H9 (cell line): Measurements from ENCODE around the gene PCDHB8. TPM values are rescaled to one million over a fixed set of nuclear protein-coding genes. Genes with fewer than 3 reads are reported as not detected.
"Not testable (repeated sequence)": the region's sequence is repeated elsewhere in the genome, so short reads cannot be mapped to it uniquely, and the experiment has no call there.

Source experiments
- DNase-seq: peaks from one replicate; pipeline ENCODE4 v3.0.0-alpha.2; 2017
- H2AFZ ChIP-seq: one replicate; pipeline ENCODE4 v1.6.1; 2013; ENCODE audit warnings: mild to moderate bottlenecking, low read length, control low read depth, moderate library complexity
- H2AK5ac ChIP-seq: 2 replicates; pipeline ENCODE4 v1.6.1; 2013; ENCODE audit warnings: low read length, control low read depth, mixed read lengths; ENCODE audit not compliant: insufficient read length
- H2BK120ac ChIP-seq: one replicate; pipeline ENCODE4 v1.6.1; 2013; ENCODE audit warnings: low read depth, mild to moderate bottlenecking, low read length, control low read depth, inconsistent platforms; ENCODE audit not compliant: poor library complexity, severe bottlenecking
- H2BK12ac ChIP-seq: 2 replicates; pipeline ENCODE4 v1.6.1; 2013; ENCODE audit warnings: low read length, control low read depth, mixed read lengths, low read depth; ENCODE audit not compliant: insufficient read length
- H2BK15ac ChIP-seq: 2 replicates; pipeline ENCODE4 v1.6.1; 2013; ENCODE audit warnings: low read depth, low read length, control low read depth
- H2BK20ac ChIP-seq: one replicate; pipeline ENCODE4 v1.6.1; 2013; ENCODE audit warnings: low read depth, mild to moderate bottlenecking, low read length, control low read depth, inconsistent platforms; ENCODE audit not compliant: poor library complexity, severe bottlenecking
- H2BK5ac ChIP-seq: 2 replicates; pipeline ENCODE4 v1.6.1; 2013; ENCODE audit warnings: low read length, control low read depth, mixed read lengths; ENCODE audit not compliant: insufficient read length
- H3K14ac ChIP-seq: 2 replicates; pipeline ENCODE4 v1.6.1; 2013; ENCODE audit warnings: low read length, control low read depth; ENCODE audit not compliant: insufficient read depth
- H3K18ac ChIP-seq: 2 replicates; pipeline ENCODE4 v1.6.1; 2013; ENCODE audit warnings: low read depth, mild to moderate bottlenecking, mixed read lengths, low read length, control low read depth; ENCODE audit not compliant: insufficient read length
- H3K23ac ChIP-seq: 2 replicates; pipeline ENCODE4 v1.6.1; 2013; ENCODE audit warnings: low read length, control low read depth, mixed read lengths, low read depth; ENCODE audit not compliant: insufficient read length
- H3K23me2 ChIP-seq: 2 replicates; pipeline ENCODE4 v1.6.1; 2013; ENCODE audit warnings: low read depth, mild to moderate bottlenecking, mixed read lengths, low read length, control low read depth; ENCODE audit not compliant: insufficient read length, poor library complexity, severe bottlenecking
- H3K27ac ChIP-seq: 2 replicates; pipeline ENCODE4 v1.5.1; 2013; ENCODE audit warnings: low read length, control low read depth, mixed read lengths, low read depth; ENCODE audit not compliant: insufficient read length
- H3K27me3 ChIP-seq: 2 replicates; pipeline ENCODE4 v1.6.1; 2013; ENCODE audit warnings: low read length, control low read depth, inconsistent platforms; ENCODE audit not compliant: insufficient read depth
- H3K4ac ChIP-seq: 2 replicates; pipeline ENCODE4 v1.6.1; 2013; ENCODE audit warnings: low read depth, mild to moderate bottlenecking, control low read depth, inconsistent platforms, low read length, moderate library complexity
- H3K4me1 ChIP-seq: 2 replicates; pipeline ENCODE4 v1.6.1; 2013; ENCODE audit warnings: low read length, control low read depth, inconsistent platforms; ENCODE audit not compliant: insufficient read depth
- H3K4me2 ChIP-seq: 2 replicates; pipeline ENCODE4 v1.6.1; 2013; ENCODE audit warnings: low read length, control low read depth, mixed read lengths; ENCODE audit not compliant: insufficient read length, insufficient read depth
- H3K56ac ChIP-seq: 2 replicates; pipeline ENCODE4 v1.6.1; 2013; ENCODE audit warnings: low read depth, mild to moderate bottlenecking, mixed read lengths, low read length, control low read depth; ENCODE audit not compliant: insufficient read length
- H3K79me1 ChIP-seq: 2 replicates; pipeline ENCODE4 v1.6.1; 2013; ENCODE audit warnings: low read depth, mild to moderate bottlenecking, moderate library complexity, low read length, control low read depth, inconsistent platforms; ENCODE audit not compliant: insufficient read depth, poor library complexity, severe bottlenecking
- H3K79me2 ChIP-seq: 2 replicates; pipeline ENCODE4 v1.6.1; 2013; ENCODE audit warnings: low read length, control low read depth, inconsistent platforms; ENCODE audit not compliant: insufficient read depth
- H3K9ac ChIP-seq: 2 replicates; pipeline ENCODE4 v1.6.1; 2013; ENCODE audit warnings: low read length, control low read depth, mixed read lengths; ENCODE audit not compliant: insufficient read length; ENCODE audit errors: extremely low read depth
- H3K9me3 ChIP-seq: one replicate; pipeline ENCODE4 v1.6.1; 2013; ENCODE audit warnings: low read depth, low read length, inconsistent platforms; ENCODE audit not compliant: control insufficient read depth
- H3T11ph ChIP-seq: one replicate; pipeline ENCODE4 v1.6.1; 2013; ENCODE audit warnings: mild to moderate bottlenecking, low read length, control low read depth, inconsistent platforms
- H4K20me1 ChIP-seq: one replicate; pipeline ENCODE4 v1.6.1; 2013; ENCODE audit not compliant: control insufficient read depth, insufficient read length, insufficient read depth
- H4K5ac ChIP-seq: 2 replicates; pipeline ENCODE4 v1.6.1; 2013; ENCODE audit warnings: low read depth, mild to moderate bottlenecking, mixed read lengths, low read length, control low read depth; ENCODE audit not compliant: insufficient read length
- H4K8ac ChIP-seq: replicated peaks from 2 replicates; pipeline ENCODE4 v1.6.1; 2013; ENCODE audit warnings: low read length, control low read depth, mixed read lengths, low read depth; ENCODE audit not compliant: insufficient read length
- H4K91ac ChIP-seq: 2 replicates; pipeline ENCODE4 v1.6.1; 2013; ENCODE audit warnings: low read depth, mild to moderate bottlenecking, moderate library complexity, mixed read lengths, low read length, control low read depth; ENCODE audit not compliant: insufficient read length
- H3K27ac Mint-ChIP-seq, 3 experiments: 2 replicates in 2 of 3; 3 replicates in 1 of 3; pipeline ENCODE4 v1.8.0; 2020 to 2021; ENCODE audit warnings: mixed read lengths in 3 of 3, mild to moderate bottlenecking in 1 of 3, moderate library complexity in 1 of 3
- H3K27me3 Mint-ChIP-seq: 2 replicates; pipeline ENCODE4 v1.8.0; 2021; ENCODE audit warnings: low read depth, mild to moderate bottlenecking, moderate library complexity, mixed read lengths
- H3K36me3 Mint-ChIP-seq, 3 experiments: 2 replicates in 2 of 3; 3 replicates in 1 of 3; pipeline ENCODE4 v1.8.0; 2020 to 2021; ENCODE audit warnings: low read depth in 3 of 3, mixed read lengths in 3 of 3; ENCODE audit not compliant: insufficient read depth in 1 of 3
- H3K4me1 Mint-ChIP-seq, 2 experiments: 2 replicates each; pipeline ENCODE4 v1.8.0; 2020; ENCODE audit warnings: mixed read lengths in 2 of 2
- H3K4me3 Mint-ChIP-seq, 2 experiments: 2 replicates in 1 of 2; 3 replicates in 1 of 2; pipeline ENCODE4 v1.8.0; 2020 to 2021; ENCODE audit warnings: mild to moderate bottlenecking in 2 of 2, mixed read lengths in 2 of 2, moderate library complexity in 1 of 2
- H3K9me3 Mint-ChIP-seq, 2 experiments: 2 replicates in 1 of 2; 3 replicates in 1 of 2; pipeline ENCODE4 v1.8.0; 2020; ENCODE audit warnings: mild to moderate bottlenecking in 2 of 2, mixed read lengths in 2 of 2, moderate library complexity in 1 of 2
- WGBS: extraction: QIAGEN DNeasy Blood & Tissue Kit; methylation state at CpG from one replicate; pipeline ENCODE4 v1.1.7; 2013; ENCODE audit warnings: missing lambda C conversion rate, low lambda C conversion rate, mixed read lengths; ENCODE audit not compliant: insufficient read length; ENCODE audit errors: extremely low coverage; 5-methylcytosine and 5-hydroxymethylcytosine counted together
- long read RNA-seq: library from polyadenylated mRNA; unstranded; transcript quantifications from one replicate; pipeline ENCODE4 v2.0.0, GENCODE V29; 2020
- total RNA-seq: library from RNA; stranded (reverse); gene quantifications from 2 replicates; pipeline ENCODE4 v1.2.1, GENCODE V29; 2021
- TF ChIP-seq, protein P1 (sequence below): fragments of 200-600 bp; sonication (generic); conservative IDR thresholded peaks from 3 replicates; pipeline ENCODE4 v1.8.0; 2021; ENCODE audit warnings: antibody characterized with exemption, mild to moderate bottlenecking

PCDHB8 gene
- total RNA-seq: 0.57 and 0.86 TPM in 2 replicates
- long read RNA-seq, partial matches to known transcripts: 0 of 2 reads
- long read RNA-seq, other reads (novel, unspliced or antisense): 0 of 2 reads

DNA sequence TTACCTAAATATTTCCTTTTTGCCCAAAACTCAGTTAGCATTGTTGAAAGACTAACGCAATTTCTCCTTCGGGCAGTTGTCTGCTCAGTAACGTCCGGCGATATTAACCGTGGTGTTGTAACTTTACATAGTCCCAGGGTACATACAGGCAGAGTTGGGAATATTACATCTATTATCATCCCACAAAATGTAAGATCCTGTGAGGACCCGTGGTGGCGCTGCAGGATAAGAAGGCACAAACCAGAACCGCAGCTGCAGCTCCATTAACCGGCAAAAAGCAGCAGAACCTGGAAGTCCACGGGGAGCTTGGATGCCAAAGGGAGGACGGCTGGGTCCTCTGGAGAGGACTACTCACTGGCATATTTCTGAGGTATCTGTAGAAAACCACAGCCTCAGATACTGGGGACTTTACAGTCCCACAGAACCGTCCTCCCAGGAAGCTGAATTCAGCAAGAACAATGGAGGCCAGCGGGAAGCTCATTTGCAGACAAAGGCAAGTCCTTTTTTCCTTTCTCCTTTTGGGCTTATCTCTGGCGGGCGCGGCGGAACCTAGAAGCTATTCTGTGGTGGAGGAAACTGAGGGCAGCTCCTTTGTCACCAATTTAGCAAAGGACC, at the start of gene PCDHB8:
Gene PCDHB8 (plus strand): TSS at position 214 of the 615 bp plus-strand sequence. CDS start 245 bp downstream, at position 459.
- H3K18ac ChIP-seq, H2BK15ac ChIP-seq, H3K56ac ChIP-seq, H3K27me3 ChIP-seq, H3K27me3 Mint-ChIP-seq, H3K9ac ChIP-seq, H3K27ac ChIP-seq, H3K27ac Mint-ChIP-seq, H3K79me1 ChIP-seq, H4K5ac ChIP-seq, DNase-seq, H3K4me1 ChIP-seq, H3K9me3 ChIP-seq, H3K4ac ChIP-seq, H2BK20ac ChIP-seq, H4K8ac ChIP-seq, H3K14ac ChIP-seq, H2AFZ ChIP-seq, H4K20me1 ChIP-seq, H2BK12ac ChIP-seq, H3K23ac ChIP-seq, H3K23me2 ChIP-seq, H2BK5ac ChIP-seq, H2AK5ac ChIP-seq, H3K79me2 ChIP-seq, H4K91ac ChIP-seq, H3K4me2 ChIP-seq, H3K4me1 Mint-ChIP-seq, H2BK120ac ChIP-seq, H3K4me3 Mint-ChIP-seq, H3T11ph ChIP-seq: not testable (repeated sequence)
- Mint-ChIP-seq H3K36me3 (peaks cover 4 to 21% (median 10%) of the 10 kb centered on the region in 3 experiments; a peak in 5 of 7 replicates), H3K9me3 (peaks cover 20 to 28% of the 10 kb centered on the region in 2 experiments)
- WGBS: no CpG with 5 or more reads among the region's 18 CpGs
- TF ChIP-seq, protein P1, sequence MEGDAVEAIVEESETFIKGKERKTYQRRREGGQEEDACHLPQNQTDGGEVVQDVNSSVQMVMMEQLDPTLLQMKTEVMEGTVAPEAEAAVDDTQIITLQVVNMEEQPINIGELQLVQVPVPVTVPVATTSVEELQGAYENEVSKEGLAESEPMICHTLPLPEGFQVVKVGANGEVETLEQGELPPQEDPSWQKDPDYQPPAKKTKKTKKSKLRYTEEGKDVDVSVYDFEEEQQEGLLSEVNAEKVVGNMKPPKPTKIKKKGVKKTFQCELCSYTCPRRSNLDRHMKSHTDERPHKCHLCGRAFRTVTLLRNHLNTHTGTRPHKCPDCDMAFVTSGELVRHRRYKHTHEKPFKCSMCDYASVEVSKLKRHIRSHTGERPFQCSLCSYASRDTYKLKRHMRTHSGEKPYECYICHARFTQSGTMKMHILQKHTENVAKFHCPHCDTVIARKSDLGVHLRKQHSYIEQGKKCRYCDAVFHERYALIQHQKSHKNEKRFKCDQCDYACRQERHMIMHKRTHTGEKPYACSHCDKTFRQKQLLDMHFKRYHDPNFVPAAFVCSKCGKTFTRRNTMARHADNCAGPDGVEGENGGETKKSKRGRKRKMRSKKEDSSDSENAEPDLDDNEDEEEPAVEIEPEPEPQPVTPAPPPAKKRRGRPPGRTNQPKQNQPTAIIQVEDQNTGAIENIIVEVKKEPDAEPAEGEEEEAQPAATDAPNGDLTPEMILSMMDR: peak; percentile 43; the same call in 2 of the 3 replicates
